MCF 10A (cell line): ENCODE data around the gene SEM1. TPM values are rescaled to one million over a fixed set of nuclear protein-coding genes. Genes with fewer than 3 reads are reported as not detected.

ENCODE experiments used
- BruUV-seq: library from RNA; stranded (reverse); fragments of 400-500 nt; replicated peaks from 2 replicates; lab custom pipeline; 2021; lab: Mats Ljungman, UMichigan
- CTCF ChIA-PET: fragments of 300-600 bp; sonication (Branson Sonifier 250); formaldehyde crosslinking; extraction: SDS; loops from one replicate; lab custom pipeline; 2021; ENCODE audit warnings: antibody characterized with exemption, inconsistent platforms; lab: Yijun Ruan, JAX
- POLR2A ChIA-PET: fragments of 300-600, 350-650 bp; sonication (Branson Sonifier 250); formaldehyde crosslinking; extraction: SDS; loops from one replicate; lab custom pipeline; 2020; ENCODE audit warnings: antibody characterized with exemption, inconsistent platforms; lab: Yijun Ruan, JAX
- DNase-seq: peaks from one replicate; pipeline ENCODE4 v3.0.0-alpha.2; 2018; ENCODE audit not compliant: unreplicated experiment
- H3K27ac Mint-ChIP-seq: one replicate; pipeline ENCODE4 v1.8.0; 2022; ENCODE audit warnings: mild to moderate bottlenecking, low read depth, mixed read lengths; ENCODE audit not compliant: unreplicated experiment
- H3K27me3 Mint-ChIP-seq: one replicate; pipeline ENCODE4 v1.8.0; 2022; ENCODE audit warnings: mixed read lengths; ENCODE audit not compliant: insufficient read depth, unreplicated experiment
- H3K36me3 Mint-ChIP-seq: one replicate; pipeline ENCODE4 v1.8.0; 2022; ENCODE audit warnings: mild to moderate bottlenecking, moderate library complexity, mixed read lengths; ENCODE audit not compliant: insufficient read depth, unreplicated experiment
- H3K4me1 Mint-ChIP-seq: one replicate; pipeline ENCODE4 v1.8.0; 2022; ENCODE audit warnings: mixed read lengths; ENCODE audit not compliant: insufficient read depth, unreplicated experiment
- H3K4me3 Mint-ChIP-seq: one replicate; pipeline ENCODE4 v1.8.0; 2022; ENCODE audit warnings: mild to moderate bottlenecking, moderate library complexity, mixed read lengths; ENCODE audit not compliant: unreplicated experiment
- H3K9me3 Mint-ChIP-seq: one replicate; pipeline ENCODE4 v1.8.0; 2022; ENCODE audit warnings: mixed read lengths; ENCODE audit not compliant: unreplicated experiment
- intact Hi-C: fragments of 100-400 bp; cut with micrococcal nuclease; formaldehyde crosslinking; loops from 2 replicates; pipeline ENCODE4 v1.14.1; 2022
- total RNA-seq: library from RNA; stranded (reverse); gene quantifications from 2 replicates; pipeline ENCODE4 v1.2.3, GENCODE V29; 2022
- TF ChIP-seq, protein P1 (sequence below): fragments of 200-600 bp; IDR thresholded peaks from one replicate; pipeline ENCODE4 v1.8.0; 2022; ENCODE audit warnings: antibody characterized with exemption, mild to moderate bottlenecking; ENCODE audit not compliant: unreplicated experiment

Gene SEM1
- total RNA-seq, 1 experiment from 2014 or later, result 70.3 TPM

DNA sequence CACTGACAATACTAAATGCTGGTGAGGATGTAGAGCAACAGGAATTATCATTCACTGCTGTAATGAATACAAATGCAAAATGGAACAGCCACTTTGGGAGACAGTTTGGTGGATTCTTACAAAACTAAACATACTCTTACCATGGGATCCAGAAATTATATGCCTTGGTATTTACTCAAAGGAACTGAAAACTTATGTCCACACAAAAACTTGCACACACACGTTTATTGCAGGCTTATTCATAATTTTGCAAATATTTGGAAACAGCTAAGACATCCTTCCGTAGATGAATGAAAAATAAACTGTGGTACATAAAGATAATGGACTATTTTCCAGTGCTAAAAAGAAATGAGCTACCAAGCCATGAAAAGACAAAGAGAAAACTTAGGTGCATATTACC lies 69.6 kb downstream of the SEM1 start:
- ChIA-PET CTCF (no interaction called here), POLR2A (no interaction called here)
- H3K36me3 Mint-ChIP-seq, result peaks cover 7% of the 10 kb centered on the region
- TF ChIP-seq, protein P1, sequence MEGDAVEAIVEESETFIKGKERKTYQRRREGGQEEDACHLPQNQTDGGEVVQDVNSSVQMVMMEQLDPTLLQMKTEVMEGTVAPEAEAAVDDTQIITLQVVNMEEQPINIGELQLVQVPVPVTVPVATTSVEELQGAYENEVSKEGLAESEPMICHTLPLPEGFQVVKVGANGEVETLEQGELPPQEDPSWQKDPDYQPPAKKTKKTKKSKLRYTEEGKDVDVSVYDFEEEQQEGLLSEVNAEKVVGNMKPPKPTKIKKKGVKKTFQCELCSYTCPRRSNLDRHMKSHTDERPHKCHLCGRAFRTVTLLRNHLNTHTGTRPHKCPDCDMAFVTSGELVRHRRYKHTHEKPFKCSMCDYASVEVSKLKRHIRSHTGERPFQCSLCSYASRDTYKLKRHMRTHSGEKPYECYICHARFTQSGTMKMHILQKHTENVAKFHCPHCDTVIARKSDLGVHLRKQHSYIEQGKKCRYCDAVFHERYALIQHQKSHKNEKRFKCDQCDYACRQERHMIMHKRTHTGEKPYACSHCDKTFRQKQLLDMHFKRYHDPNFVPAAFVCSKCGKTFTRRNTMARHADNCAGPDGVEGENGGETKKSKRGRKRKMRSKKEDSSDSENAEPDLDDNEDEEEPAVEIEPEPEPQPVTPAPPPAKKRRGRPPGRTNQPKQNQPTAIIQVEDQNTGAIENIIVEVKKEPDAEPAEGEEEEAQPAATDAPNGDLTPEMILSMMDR, result no peak
- H3K4me1 Mint-ChIP-seq, result no peaks in the 10 kb centered on the region
- DNase-seq, result no peak
- no peaks in the 10 kb centered on the region for H3K27me3 Mint-ChIP-seq
- no peak overlapping the region for H3K27ac Mint-ChIP-seq
- H3K4me3 Mint-ChIP-seq, result no peak overlapping the region
- no TSS peak for BruUV-seq
- intact Hi-C loops, result no loop called here
- no peaks in the 10 kb centered on the region for H3K9me3 Mint-ChIP-seq
